IMR-90 (cell line): ENCODE results near the gene GABRB2. TPM values are rescaled to one million over a fixed set of nuclear protein-coding genes. Genes with fewer than 3 reads are reported as not detected.

Experiments used
- ATAC-seq: fragments of 200-7000 bp; cut with Tn5 transposase; 2 replicates; pipeline ENCODE4 v1.9.1; 2020; ENCODE audit warnings: low read depth, mild to moderate bottlenecking, moderate library complexity
- BruUV-seq: library from RNA; stranded (reverse); fragments of 400-500 nt; replicated peaks from 2 replicates; lab custom pipeline; 2021; lab: Mats Ljungman, UMichigan
- CTCF ChIA-PET: fragments of 300-600 bp; formaldehyde crosslinking; extraction: SDS; loops from one replicate; lab custom pipeline; 2021; ENCODE audit warnings: antibody characterized with exemption; lab: Yijun Ruan, JAX
- POLR2A ChIA-PET: fragments of 300-600 bp; sonication (Branson Sonifier 250); formaldehyde crosslinking; loops from one replicate; lab custom pipeline; 2022; ENCODE audit warnings: antibody characterized with exemption; ENCODE audit not compliant: unreplicated experiment; lab: Charles Lee
- DNase-seq: peaks from one replicate; pipeline ENCODE4 v3.0.0; 2013
- H2AFZ ChIP-seq: replicated peaks from 2 replicates; pipeline ENCODE3; 2013; ENCODE audit warnings: low read length, mild to moderate bottlenecking; ENCODE audit not compliant: poor library complexity
- H2AK5ac ChIP-seq: 2 replicates; pipeline ENCODE4 v1.6.1; 2013; ENCODE audit warnings: low read depth, low read length, inconsistent platforms
- H2AK9ac ChIP-seq: replicated peaks from 2 replicates; pipeline ENCODE3; 2013; ENCODE audit warnings: mild to moderate bottlenecking, low read depth, low read length, moderate library complexity; ENCODE audit not compliant: poor library complexity
- H2BK120ac ChIP-seq: 2 replicates; pipeline ENCODE4 v1.6.1; 2013; ENCODE audit warnings: low read depth, low read length, inconsistent platforms
- H2BK15ac ChIP-seq: 3 replicates; pipeline ENCODE4 v1.6.1; 2013; ENCODE audit warnings: low read depth, low read length, inconsistent platforms
- H2BK20ac ChIP-seq: 2 replicates; pipeline ENCODE4 v1.6.1; 2013; ENCODE audit warnings: low read depth, mild to moderate bottlenecking, inconsistent platforms, low read length, moderate library complexity
- H2BK5ac ChIP-seq: 2 replicates; pipeline ENCODE4 v1.6.1; 2013; ENCODE audit warnings: mild to moderate bottlenecking, low read depth, low read length, inconsistent platforms; ENCODE audit not compliant: poor library complexity, severe bottlenecking
- H3K14ac ChIP-seq: replicated peaks from 2 replicates; pipeline ENCODE4 v1.6.1; 2013; ENCODE audit warnings: low read depth, low read length, inconsistent platforms
- H3K18ac ChIP-seq: 2 replicates; pipeline ENCODE4 v1.6.1; 2013; ENCODE audit warnings: low read depth, low read length, control low read depth
- H3K23ac ChIP-seq: 2 replicates; pipeline ENCODE4 v1.6.1; 2013; ENCODE audit warnings: low read depth, low read length, inconsistent platforms
- H3K27ac ChIP-seq: 2 replicates; pipeline ENCODE4 v1.5.1; 2013; ENCODE audit warnings: mild to moderate bottlenecking, control low read depth, low read length; ENCODE audit not compliant: insufficient read depth
- H3K27me3 ChIP-seq: 2 replicates; pipeline ENCODE4 v1.6.1; 2013; ENCODE audit warnings: low read length; ENCODE audit not compliant: control insufficient read depth, insufficient read depth
- H3K36me3 ChIP-seq: 2 replicates; pipeline ENCODE4 v1.6.1; 2013; ENCODE audit warnings: low read length, mixed read lengths; ENCODE audit not compliant: control insufficient read depth, insufficient read depth
- H3K4ac ChIP-seq: 2 replicates; pipeline ENCODE4 v1.6.1; 2013; ENCODE audit warnings: low read depth, low read length, inconsistent platforms
- H3K4me1 ChIP-seq: 2 replicates; pipeline ENCODE4 v1.6.1; 2013; ENCODE audit warnings: low read length, mixed read lengths; ENCODE audit not compliant: control insufficient read depth, insufficient read depth
- H3K4me2 ChIP-seq: 2 replicates; pipeline ENCODE4 v1.6.1; 2013; ENCODE audit warnings: low read depth, mild to moderate bottlenecking, control low read depth, low read length, moderate library complexity
- H3K4me3 ChIP-seq: 2 replicates; pipeline ENCODE4 v1.5.1; 2013; ENCODE audit warnings: low read depth, mild to moderate bottlenecking, control low read depth, low read length, moderate library complexity; ENCODE audit not compliant: insufficient read depth
- H3K56ac ChIP-seq: 2 replicates; pipeline ENCODE4 v1.6.1; 2013; ENCODE audit warnings: low read length, inconsistent platforms; ENCODE audit not compliant: insufficient read depth; ENCODE audit errors: extremely low read depth
- H3K79me1 ChIP-seq, 2 experiments: 2 replicates each; pipeline ENCODE4 v1.6.1; 2013; ENCODE audit warnings: low read length in 2 of 2, inconsistent platforms in 1 of 2, low read depth in 1 of 2
- H3K9ac ChIP-seq: 2 replicates; pipeline ENCODE4 v1.6.1; 2013; ENCODE audit warnings: low read depth, low read length, control low read depth
- H3K9me1 ChIP-seq: 2 replicates; pipeline ENCODE4 v1.6.1; 2013; ENCODE audit warnings: low read length, inconsistent platforms; ENCODE audit not compliant: insufficient read depth
- H3K9me3 ChIP-seq: 2 replicates; pipeline ENCODE4 v1.6.1; 2013; ENCODE audit warnings: low read length; ENCODE audit not compliant: control insufficient read depth, insufficient read depth
- H4K20me1 ChIP-seq: 2 replicates; pipeline ENCODE4 v1.6.1; 2013; ENCODE audit warnings: low read length, inconsistent platforms; ENCODE audit not compliant: insufficient read depth
- H4K5ac ChIP-seq: 2 replicates; pipeline ENCODE4 v1.6.1; 2013; ENCODE audit warnings: mild to moderate bottlenecking, low read depth, low read length, control low read depth
- H4K8ac ChIP-seq, 2 experiments: 2 replicates each; pipeline ENCODE4 v1.6.1; 2013; ENCODE audit warnings: low read depth in 2 of 2, low read length in 2 of 2, control low read depth in 1 of 2, inconsistent platforms in 1 of 2
- H4K91ac ChIP-seq: 2 replicates; pipeline ENCODE4 v1.6.1; 2013; ENCODE audit warnings: low read depth, low read length, inconsistent platforms; ENCODE audit not compliant: insufficient read depth
- MXI1 ChIP-seq: IDR thresholded peaks from 2 replicates; pipeline ENCODE4 v1.6.1; 2012; ENCODE audit warnings: low read depth, mild to moderate bottlenecking, low read length, moderate library complexity, borderline replicate concordance
- WGBS, 2 experiments: methylation state at CpG; one replicate each; pipeline versions ENCODE4 v1.1.5 to v1.1.7; 2013; ENCODE audit warnings: missing lambda C conversion rate in 2 of 2; ENCODE audit not compliant: insufficient read length in 1 of 2; ENCODE audit errors: extremely low coverage in 2 of 2; 5-methylcytosine and 5-hydroxymethylcytosine counted together
- dilution Hi-C: fragments of 300-500 bp; cut with HindIII; formaldehyde crosslinking; loops from one replicate; pipeline ENCODE4 v1.14.3; 2018; ENCODE audit warnings: low sequenced_read_pairs; ENCODE audit not compliant: unreplicated experiment
- in situ Hi-C: fragments of 300-500 bp; cut with MboI; formaldehyde crosslinking; loops from 3 replicates; pipeline ENCODE4 v1.14.3; 2019; ENCODE audit warnings: low sequenced_read_pairs, inconsistent platforms, mixed read lengths
- intact Hi-C: fragments of 100-400 bp; cut with micrococcal nuclease; formaldehyde crosslinking; loops from 2 replicates; pipeline ENCODE4 v1.10.0; 2022
- polyA plus RNA-seq, 3 experiments: library from polyadenylated mRNA; depleted of rRNA; stranded (reverse); fragments of >200 nt; gene quantifications; 2 replicates each; pipeline ENCODE4 v1.2.3, GENCODE V29; 2012; ENCODE audit warnings: low replicate concordance in 1 of 3
- total RNA-seq: library from RNA; depleted of rRNA; stranded (reverse); fragments of >200 nt; gene quantifications from 2 replicates; pipeline ENCODE4 v1.2.3, GENCODE V29; 2012

Gene GABRB2
- total and polyA plus RNA-seq, 2 of the 4 experiments (the other 2 are of a cell fraction), result not detected

GRCh38 chr5:161332343-161332742, 214.2 kb downstream of the GABRB2 start:
- dilution Hi-C loops, result no loop called here
- CTCF ChIA-PET, result no interaction called here
- Histone ChIP-seq H4K5ac (no peak overlapping the region), H2BK20ac (no peak overlapping the region), H3K36me3 (no peaks in the 10 kb centered on the region), H2BK5ac (no peak overlapping the region), H2AK9ac (no peak overlapping the region), H2BK15ac (no peak overlapping the region), H2AK5ac (no peak overlapping the region), H3K9me3 (peaks cover 6% of the 10 kb centered on the region), H3K27ac (no peak overlapping the region), H4K91ac (no peak overlapping the region), H3K4me1 (no peaks in the 10 kb centered on the region), H3K14ac (no peak overlapping the region), H3K9ac (no peak overlapping the region), H2AFZ (no peak overlapping the region), H3K9me1 (no peaks in the 10 kb centered on the region), H3K79me1 (no peaks in the 10 kb centered on the region), H2BK120ac (no peak overlapping the region), H4K20me1 (no peaks in the 10 kb centered on the region), H4K8ac (no peak overlapping the region), H3K56ac (no peak overlapping the region), H3K18ac (no peak overlapping the region), H3K27me3 (no peaks in the 10 kb centered on the region), H3K4me3 (no peak overlapping the region), H3K4me2 (no peak overlapping the region), H3K4ac (no peak overlapping the region), H3K23ac (no peak overlapping the region)
- 100% methylated on average over 1 of the region's 3 CpGs; no CpG with 5 or more reads in 1 of the 2 experiments for WGBS, 2 experiments
- POLR2A ChIA-PET, result no interaction called here
- intact Hi-C loops, result no loop called here
- ATAC-seq (no peak), DNase-seq (no peak)
- in situ Hi-C loops, result no loop called here
- no peak for TF ChIP-seq MXI1
- BruUV-seq, result no TSS peak
